Fibroblast of skin of left biceps (primary cell): Measurements from ENCODE around the gene IFT88.

Experiments used
- DNase-seq, 2 experiments: peaks; one replicate each; pipeline ENCODE4 v3.0.0-alpha.2; 2013; ENCODE audit warnings: low read depth in 2 of 2

The IFT88 gene, protein sequence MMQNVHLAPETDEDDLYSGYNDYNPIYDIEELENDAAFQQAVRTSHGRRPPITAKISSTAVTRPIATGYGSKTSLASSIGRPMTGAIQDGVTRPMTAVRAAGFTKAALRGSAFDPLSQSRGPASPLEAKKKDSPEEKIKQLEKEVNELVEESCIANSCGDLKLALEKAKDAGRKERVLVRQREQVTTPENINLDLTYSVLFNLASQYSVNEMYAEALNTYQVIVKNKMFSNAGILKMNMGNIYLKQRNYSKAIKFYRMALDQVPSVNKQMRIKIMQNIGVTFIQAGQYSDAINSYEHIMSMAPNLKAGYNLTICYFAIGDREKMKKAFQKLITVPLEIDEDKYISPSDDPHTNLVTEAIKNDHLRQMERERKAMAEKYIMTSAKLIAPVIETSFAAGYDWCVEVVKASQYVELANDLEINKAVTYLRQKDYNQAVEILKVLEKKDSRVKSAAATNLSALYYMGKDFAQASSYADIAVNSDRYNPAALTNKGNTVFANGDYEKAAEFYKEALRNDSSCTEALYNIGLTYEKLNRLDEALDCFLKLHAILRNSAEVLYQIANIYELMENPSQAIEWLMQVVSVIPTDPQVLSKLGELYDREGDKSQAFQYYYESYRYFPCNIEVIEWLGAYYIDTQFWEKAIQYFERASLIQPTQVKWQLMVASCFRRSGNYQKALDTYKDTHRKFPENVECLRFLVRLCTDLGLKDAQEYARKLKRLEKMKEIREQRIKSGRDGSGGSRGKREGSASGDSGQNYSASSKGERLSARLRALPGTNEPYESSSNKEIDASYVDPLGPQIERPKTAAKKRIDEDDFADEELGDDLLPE

DNA sequence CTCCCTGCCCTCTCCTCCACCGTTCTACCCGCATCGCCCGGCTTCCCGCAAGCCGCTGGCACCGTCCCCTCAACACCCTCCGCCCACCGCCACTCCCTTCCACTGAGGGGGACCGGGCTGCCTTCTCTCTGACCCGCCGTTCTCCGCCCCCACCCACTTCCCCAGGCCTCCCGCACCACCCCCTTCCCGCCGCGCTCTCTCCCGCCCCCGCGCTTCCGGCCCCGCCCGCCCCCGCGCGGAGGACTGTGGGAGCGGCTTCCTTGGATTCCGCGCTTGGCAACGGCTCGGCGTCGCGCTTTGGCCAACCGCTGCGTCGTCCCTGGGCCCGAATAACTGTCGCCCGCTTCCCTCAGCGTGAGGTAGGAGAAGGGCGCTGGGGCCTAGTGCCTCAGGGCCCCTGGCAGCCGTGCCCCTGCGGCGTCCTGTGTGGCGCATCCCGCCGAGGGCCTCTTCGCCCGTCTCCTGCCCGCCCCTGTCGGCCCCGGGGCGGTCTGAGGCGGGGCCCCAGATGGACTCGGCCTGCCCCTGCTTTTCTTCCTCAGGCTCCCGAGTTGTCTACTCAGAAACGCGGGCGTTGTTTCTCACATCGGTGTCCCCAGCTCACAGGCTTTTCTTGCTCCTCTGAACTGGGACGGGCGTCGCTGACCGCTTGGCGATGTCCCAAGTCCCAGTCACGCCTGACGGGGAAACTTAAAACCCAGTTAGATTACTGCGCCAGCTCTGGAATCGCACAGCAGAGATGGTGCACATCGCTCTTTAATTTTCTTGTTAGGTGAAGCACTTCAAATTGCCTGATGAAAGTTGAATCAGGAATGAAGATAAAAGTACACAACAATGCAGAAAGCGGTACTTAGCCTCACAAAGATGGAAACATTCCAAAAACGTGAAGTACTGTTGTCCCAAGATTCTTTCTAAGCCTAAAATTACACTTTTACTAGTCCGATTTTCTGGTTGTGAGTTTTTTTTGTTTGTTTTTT lies at the start of gene IFT88:
Gene IFT88 (plus strand): TSS at position 260 of the 977 bp plus-strand sequence. CDS start 7,229 bp downstream, outside the sequence.
- peak; percentile 58 to 69 for DNase-seq

DNA sequence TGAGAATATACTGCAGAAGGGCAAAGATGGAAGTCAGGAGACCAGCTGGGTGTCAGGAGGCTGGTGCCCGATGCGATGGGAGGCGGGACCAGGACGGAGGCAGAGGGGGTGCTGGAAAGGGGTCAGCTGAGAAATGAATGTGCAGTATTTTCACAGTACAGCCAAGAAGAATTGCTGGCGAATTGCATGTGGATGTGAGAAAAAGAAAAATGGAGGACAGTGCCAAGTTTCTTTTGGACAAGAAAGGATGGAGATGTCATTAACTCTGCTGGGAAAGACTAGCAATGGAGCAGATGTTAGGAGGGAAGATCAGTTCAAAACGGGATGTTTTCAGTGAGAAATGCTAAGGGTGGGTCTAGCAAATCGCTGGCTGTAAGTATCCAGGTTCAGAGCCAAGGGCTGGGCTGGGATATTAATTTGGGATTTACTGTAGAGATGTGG lies 48.3 kb upstream of the IFT88 start:
- DNase-seq = no peak

DNA sequence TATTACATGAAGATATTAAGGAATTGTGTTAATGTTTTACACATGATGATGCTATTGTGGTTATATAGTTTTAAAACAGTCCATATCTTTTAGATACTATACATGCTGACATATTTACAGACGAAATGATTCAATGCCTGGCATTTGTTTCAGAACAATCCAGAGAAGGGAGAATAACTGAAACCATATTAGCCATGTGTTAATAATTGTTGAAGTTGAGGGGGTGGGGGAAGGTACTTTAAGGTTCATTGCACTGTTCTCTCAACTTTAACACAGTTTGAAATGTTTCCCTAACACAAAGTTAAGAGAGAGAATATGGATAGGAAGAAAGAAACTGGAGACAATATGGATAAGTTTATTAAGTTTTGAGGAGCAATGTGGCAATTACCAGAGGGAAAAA lies 47.1 kb upstream of the IFT88 start:
- DNase-seq = peak; percentile 51 to 52

DNA sequence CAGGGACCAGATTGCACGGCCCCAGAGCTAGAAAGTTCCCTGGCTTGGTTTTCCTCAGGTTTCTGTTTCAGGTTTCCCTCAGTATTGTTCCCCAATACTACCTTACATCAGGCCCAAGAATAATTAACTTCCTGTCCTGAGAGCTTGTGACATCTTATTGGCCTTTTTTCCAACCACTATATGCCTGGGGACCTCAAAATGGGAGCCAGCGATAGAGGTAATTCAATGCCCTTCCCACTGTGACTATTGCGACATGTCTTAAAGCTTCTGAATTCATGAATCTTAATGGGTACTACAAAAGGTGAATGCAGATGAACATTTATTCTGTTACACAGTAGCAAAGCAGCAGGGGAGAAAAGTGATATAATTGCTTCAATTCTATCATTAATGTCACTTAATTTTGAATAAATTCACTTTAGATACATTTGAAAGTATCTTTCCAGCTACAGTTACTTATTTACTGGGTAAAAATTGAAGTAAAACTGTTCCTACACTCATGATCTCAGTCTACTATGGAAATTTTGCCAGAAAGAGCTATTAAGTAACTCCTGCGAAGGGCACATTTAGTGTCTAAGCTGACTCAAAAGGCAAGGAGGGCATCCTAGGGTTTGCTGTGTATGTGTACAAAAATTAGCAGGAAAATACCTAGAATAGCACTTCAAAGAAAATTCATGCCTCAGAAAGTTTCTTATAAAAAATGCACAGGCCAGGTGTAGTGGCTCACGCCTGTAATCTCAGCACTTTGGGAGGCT lies 45.4 kb upstream of the IFT88 start:
- DNase-seq = no peak

DNA sequence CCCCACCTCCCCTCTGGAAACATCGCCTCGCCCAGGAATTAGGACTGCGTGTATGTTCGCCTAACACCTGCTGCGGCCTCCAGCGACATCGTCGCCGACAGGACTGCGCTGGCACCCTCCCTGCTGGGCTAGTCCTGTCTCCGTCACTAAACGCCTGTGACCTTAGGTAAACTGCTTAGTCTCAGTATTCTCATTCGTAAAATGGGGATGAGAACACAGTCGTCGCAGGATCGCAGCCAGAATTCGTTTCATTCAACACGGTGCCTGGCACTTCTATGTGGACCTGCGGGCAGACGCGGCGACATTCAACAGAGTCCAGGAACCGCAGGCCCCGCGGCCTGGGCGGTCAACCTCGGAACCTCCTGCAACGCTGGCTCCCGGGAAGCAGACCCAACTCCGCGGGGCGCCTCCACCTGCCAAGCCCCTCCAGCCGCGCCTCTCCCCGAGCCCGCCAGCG lies 41.8 kb upstream of the IFT88 start:
- no peak for DNase-seq

DNA sequence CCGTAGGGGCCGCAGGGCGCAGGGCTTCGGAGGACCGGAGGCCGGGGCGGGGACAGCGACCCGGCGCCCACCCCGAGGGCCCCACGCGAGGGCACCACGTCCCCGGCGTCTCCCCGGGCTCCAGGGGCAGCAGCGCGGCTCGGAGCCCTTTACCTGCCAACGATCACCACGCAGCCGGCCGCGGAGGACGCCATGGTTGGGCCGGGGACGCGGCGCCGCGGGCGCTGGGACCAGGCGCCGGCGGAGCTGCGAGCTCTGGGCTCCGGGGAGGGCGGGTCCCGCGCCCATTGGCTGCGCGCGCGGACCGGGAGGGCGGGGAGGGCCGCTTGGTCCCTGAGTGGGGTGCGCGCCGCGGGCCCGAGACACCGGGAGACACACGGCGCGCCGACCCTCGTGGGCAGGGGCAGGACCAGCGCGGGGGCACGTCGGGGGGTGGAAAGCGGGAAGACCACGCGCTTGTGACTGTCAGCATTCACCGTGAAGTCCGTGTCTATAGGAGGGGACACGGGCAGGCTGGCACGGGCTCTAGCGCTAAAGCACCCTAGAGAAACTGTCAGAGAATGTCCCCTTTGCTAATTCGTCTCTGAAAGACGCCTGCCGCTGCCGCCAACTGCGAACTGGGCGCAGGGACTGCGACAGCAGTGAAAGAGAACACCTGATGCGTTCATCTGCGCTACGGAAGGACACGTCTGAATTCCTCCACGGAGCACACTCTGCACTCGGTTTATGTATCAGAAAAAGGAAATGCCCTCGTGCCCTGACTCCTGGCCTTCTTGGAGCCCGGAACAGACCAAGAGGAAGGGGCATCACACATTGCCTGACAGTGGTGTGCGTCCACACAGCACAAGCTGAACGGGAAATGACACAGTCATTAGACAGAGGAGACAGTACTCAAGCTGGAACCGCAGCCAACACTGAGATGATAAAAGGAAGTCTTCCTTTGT lies 41.1 kb upstream of the IFT88 start, which contains the start of gene CRYL1:
Gene CRYL1 (minus strand): TSS at position 257 of the 944 bp plus-strand sequence. CDS start 63 bp downstream, at position 194.
- DNase-seq = no peak

DNA sequence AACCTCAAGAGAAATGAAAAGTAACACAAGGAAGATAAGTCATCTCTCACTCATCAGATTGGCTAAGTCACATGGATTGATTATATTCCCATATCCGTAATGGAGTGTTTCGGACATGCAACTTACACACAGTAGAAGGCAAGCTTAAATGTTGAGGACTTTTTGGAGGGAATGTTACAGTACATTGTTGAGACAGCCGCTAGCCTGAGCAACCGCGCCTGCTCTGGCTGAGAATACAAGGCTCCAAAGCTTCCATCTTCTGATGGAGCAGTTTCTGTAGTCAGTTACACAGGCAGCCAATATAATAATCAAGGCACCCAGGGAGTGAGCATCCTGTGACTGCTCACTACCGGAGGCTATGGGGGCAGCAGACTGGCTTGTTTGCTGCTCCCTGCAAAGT lies 40.3 kb upstream of the IFT88 start:
- DNase-seq = no peak

DNA sequence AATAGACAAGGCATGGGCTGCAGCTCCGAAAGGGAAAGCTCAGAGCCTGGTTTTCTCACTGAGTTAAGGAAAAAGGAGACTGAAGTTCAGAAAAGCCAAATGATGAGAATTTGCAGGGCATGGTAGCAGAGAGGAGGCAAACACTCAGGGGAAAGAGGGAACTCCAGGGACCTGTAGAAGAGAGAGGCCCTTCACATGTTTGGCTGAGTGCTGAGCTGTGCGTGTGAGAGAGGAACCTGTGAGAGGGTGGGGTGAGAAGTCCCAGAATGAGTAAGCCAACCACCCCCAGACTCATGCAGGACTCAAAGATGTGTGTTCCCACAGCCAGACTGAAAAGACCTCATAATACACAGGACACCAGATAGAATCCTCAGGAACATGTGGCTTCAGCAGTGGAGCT lies 38.5 kb upstream of the IFT88 start:
- DNase-seq = no peak

DNA sequence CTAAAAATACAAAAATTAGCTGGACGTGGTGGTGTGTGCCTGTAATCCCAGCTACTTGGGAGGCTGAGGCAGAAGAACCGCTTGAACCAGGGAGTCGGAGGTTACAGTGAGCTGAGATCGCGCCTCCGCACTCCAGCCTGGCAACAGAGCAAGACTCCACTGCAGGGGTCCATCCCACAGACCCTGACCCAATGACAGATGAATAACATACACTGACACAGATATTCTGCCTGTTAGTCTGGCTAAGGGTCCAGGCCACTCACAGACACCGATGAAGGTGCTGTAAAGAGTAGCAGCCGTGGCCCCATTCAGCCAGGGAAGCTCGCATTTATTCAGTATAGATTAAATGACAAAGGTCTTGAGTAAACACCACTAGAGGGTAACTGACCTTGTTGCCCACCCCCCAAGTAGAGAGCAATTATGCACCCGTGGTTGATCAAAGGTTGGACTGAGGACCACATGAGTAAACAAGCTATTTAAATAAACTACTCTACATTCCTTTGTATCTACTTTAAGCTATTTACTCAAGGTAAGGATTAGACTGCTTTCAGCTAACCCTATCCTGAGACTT lies 32.8 kb upstream of the IFT88 start:
- no peak for DNase-seq

DNA sequence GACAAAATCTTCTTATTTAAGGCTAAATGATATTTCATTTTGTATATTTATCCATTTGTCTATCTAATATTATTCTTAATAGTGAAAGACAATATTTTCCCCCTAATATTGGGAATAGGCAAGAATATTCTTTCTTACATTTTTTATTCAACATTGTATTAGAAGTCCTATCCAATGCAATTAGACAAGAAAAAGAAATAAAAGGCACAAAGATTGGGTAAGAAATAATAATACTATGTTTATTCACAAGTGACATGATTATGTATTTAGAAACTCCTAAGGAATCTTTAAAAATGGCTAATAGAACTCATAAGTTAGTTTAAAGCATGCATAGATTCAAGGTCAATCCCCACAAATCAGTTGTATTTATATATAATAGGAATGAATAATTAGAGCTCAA lies 30.0 kb upstream of the IFT88 start:
- no peak for DNase-seq

DNA sequence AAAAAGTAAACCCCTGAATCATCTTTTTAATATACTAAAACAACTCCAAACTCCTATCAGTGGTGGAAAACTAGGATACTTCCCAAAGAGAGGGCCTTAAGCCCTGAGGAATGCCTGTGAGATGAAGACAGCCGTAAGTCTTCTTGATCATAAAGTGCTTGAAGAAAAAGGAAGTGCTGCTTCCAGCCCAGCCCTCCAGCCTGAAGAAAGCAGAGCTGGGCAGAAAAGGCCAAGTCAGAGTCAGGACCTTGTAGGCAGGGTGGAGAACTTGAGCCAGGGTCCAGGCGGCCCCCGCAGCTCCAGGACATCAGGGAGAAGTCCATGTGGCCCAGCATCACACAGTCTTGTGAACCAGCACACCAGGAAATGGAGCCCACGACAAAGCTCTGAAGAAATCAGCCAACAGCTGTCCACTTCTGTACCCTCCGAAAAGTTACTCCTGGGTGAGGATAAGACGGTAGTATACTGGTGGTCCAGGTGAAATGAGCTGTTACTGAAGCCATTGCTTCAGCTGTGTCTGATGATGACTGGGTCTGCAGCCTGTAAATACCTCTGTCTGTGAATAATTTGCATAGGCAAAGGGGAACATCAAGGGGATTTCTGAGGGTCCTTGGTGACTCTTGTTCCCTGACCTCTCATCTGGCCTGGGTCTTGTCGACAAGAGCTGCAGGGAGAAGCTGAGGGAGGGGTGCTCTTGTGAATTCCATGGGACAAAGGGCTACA lies 22.6 kb upstream of the IFT88 start:
- no peak for DNase-seq

DNA sequence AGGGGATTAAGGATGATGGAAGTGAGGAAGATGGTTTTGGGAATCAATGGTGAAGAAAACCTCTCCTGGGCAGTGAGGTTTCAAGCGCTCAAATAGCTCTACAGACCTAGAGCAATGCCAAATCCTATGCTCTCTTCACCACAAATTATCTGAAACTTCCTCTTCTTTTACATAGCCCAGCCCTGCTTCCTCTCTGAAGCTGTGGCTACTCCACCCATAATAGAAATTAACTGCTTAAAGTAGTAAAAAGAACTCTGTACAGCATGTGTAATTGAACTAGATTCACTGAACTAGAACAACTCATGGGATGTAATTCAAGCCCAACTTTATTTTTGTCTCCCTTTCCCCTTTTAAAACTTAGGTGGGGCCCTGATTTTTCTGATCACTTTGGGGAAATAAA lies 20.4 kb upstream of the IFT88 start:
- DNase-seq = no peak

DNA sequence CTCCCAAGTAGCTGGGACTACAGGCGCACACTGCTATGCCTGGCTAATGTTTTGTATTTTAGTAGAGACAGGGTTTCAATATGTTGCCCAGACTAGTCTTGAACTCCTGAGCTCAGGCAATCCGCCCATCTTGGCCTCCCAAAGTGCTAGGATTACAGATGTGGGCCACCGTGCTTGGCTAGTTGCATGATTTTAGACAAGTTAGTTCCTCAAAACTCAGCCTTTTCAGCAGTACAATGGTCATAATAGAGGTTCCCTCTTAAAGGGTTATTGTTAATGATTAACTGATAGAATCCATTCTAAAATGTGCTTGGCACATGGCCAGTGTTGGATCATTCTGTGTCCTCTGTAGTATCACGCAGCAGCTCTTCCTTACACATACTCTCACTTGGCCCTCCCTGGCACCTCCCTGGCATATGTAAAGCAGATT lies 19.5 kb upstream of the IFT88 start:
- DNase-seq = no peak

DNA sequence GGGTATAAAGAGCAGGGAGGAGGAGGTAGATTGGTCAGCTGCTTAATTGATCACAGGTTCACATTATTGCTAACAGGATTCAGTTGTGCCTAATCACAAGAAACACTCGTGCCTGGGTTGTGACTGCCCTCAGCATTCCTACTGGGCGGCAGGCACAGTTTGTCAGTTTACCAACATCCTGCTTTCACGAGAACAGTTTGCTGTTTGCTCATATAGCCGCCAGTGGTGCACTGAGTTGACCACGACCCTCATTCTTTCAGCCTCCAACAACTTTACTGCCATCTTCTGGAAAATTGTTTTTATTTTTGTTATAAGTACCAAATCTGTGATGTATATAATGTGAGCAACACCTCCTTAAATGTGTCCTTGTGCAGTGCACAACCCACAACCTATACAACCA lies 16.2 kb upstream of the IFT88 start:
- DNase-seq = no peak

DNA sequence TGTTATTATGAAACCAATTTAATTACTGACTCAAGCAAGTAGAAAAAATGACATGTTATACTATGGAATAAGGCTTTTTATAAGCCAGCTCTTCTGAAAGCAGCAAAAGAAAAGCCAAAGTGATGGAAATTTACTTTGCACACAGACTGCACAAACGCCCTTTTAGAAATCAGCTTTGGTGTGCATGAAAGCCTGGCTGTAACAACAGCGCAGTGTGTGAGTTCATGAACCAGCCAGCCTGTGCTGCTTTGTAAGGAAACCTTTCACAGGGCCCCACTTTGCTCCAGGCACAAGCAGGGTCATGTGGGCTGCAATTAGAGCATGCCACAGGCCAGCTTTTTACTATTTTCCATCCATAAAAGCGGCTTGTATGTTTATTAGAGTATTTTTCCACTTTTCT lies 13.6 kb upstream of the IFT88 start:
- no peak for DNase-seq

DNA sequence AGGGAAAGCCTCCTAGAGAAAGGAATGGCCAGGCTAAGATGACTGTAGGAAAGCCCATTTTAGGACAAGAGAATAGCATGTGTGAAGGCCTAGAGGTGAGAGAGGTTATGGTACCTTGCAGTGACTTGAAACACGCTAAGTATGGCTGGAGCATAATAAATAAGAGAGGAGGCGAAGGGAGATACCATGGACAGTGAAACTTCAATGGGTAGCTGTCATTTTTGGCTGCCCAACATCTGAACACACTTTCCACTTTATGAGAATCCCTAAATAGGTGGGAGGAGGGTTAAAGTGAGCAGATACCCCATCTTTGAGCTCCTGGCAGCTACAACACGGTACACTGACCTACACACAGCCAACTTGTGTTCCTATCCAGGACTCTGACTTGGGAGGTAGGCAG lies 8.0 kb upstream of the IFT88 start:
- no peak for DNase-seq

DNA sequence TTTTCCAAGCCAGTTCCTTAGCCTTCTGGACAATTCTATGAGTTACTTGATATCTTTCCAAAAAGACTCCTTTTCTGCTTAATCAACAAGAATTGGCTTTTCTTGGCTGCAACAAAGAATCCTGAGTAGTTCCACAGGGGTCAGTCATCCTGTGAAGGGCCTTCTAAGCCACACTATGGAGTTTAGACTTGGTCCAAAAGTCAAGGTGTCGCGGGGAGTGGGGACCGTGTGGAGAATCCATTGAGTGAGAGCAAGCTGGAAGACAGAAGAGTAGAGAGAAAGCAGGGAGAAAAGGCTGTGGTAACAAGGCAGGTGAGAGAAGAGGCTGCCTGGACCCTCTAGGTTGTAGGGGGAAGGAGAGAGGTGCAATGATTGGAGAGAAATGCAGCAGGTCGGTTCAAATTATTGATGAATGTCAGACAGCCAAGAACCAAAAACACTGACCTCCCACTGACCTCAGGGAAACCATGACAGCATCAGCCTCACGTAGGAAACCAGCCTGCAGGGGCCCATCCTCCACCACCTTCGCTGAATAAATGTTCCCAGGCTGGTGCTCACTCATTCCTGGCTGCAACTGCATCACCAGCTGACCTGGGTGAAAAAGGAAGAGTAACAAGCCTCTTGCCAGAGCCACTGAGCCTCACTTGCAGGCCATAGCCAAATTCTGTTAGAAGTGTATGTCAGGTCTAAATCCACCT lies 7.1 kb upstream of the IFT88 start:
- DNase-seq = no peak

DNA sequence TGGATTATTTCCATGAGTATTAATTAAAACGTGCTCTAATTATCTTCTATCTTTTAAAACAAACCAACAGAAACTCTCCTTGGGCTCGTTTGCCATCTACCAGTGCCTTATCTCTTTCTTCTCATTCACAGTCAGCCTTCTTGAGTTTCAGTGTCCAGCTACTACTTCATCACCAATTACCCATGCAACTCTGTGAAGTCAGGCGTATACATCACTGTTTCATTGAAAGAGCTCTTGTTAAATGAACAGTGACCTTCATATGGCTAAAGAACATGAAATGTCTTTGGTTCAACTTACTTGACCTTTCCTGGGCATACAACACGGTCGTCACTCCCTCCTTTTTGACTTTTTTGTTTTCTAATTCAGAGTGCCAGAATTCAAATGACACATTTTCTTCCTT lies 5.2 kb upstream of the IFT88 start:
- DNase-seq = no peak
